Thyroid gland (tissue), 4 donors: Measurements from ENCODE around the gene MARK2.

ENCODE experiments used
- CTCF ChIP-seq, 6 experiments: fragments of 200-600 bp in 3 of 6; fragments of 450-650 bp in 3 of 6; sonication (generic) in 3 of 6; IDR thresholded peaks; one replicate each; pipeline ENCODE4 v1.5.1; 2016 to 2019; ENCODE audit warnings: antibody characterized with exemption in 6 of 6, mild to moderate bottlenecking in 2 of 6, inconsistent platforms in 1 of 6, moderate library complexity in 1 of 6
- POLR2A ChIP-seq, 2 donors: fragments of 450-650 bp; IDR thresholded peaks; one replicate each; pipeline ENCODE4 v1.6.1; 2017; ENCODE audit warnings: antibody characterized with exemption in 2 of 2, mild to moderate bottlenecking in 2 of 2, moderate library complexity in 1 of 2

GRCh38 chr11:63816732-63817131 lies 22.2 kb upstream of the MARK2 start:
- TF ChIP-seq CTCF (IDR thresholded peaks at IDR 0.05) (no peak), POLR2A (IDR thresholded peaks at IDR 0.05) (no peak)
